OCI-LY7 (cell line): ENCODE results near the gene NR3C1.

Source experiments
- CTCF ChIP-seq: fragments of 200-600 bp; sonication (generic); conservative IDR thresholded peaks from 2 replicates; pipeline ENCODE4 v1.5.1; 2014; ENCODE audit warnings: mild to moderate bottlenecking, antibody characterized with exemption, low read length, moderate library complexity, mixed read lengths
- EZH2phosphoT487 ChIP-seq: fragments of 200-600 bp; sonication (generic); IDR thresholded peaks from 2 replicates; pipeline ENCODE4 v1.6.1; 2018; ENCODE audit warnings: low read depth, borderline replicate concordance, mild to moderate bottlenecking, mixed run types, antibody characterized with exemption, low read length, moderate library complexity, mixed read lengths

GRCh38 chr5:143376911-143377813 is 26.3 kb downstream of the NR3C1 start:
- TF ChIP-seq CTCF (no peak), EZH2phosphoT487 (no peak)
